GM19351 (cell line): ENCODE measurements around the gene NDUFAF8.

ENCODE experiments used
- ATAC-seq: cut with Tn5 transposase; IDR thresholded peaks from one replicate; pipeline ENCODE4 v1.9.1; 2021; ENCODE audit warnings: mild to moderate bottlenecking, moderate library complexity; ENCODE audit not compliant: unreplicated experiment

Gene NDUFAF8

GRCh38 chr17:81250286-81251093, 11.4 kb downstream of the NDUFAF8 start:
- ATAC-seq, result no peak

GRCh38 chr17:81251094-81251708, 12.1 kb downstream of the NDUFAF8 start:
- ATAC-seq, result no peak

GRCh38 chr17:81251709-81252301, 12.7 kb downstream of the NDUFAF8 start:
- no peak for ATAC-seq

GRCh38 chr17:81252326-81252986, 13.3 kb downstream of the NDUFAF8 start:
- ATAC-seq, result no peak

- no peak for ATAC-seq
Observed at GRCh38 chr17:81252987-81253329, 13.8 kb downstream of the NDUFAF8 start.

GRCh38 chr17:81253358-81254131, 14.4 kb downstream of the NDUFAF8 start:
- ATAC-seq, result no peak

GRCh38 chr17:81254955-81255717, 16.0 kb downstream of the NDUFAF8 start:
- ATAC-seq, result no peak

GRCh38 chr17:81256616-81257015, 17.5 kb downstream of the NDUFAF8 start:
- no peak for ATAC-seq

GRCh38 chr17:81257533-81257932, 18.4 kb downstream of the NDUFAF8 start:
- no peak for ATAC-seq

GRCh38 chr17:81258292-81258691, 19.2 kb downstream of the NDUFAF8 start:
- no peak for ATAC-seq

GRCh38 chr17:81259058-81259605, 20.0 kb downstream of the NDUFAF8 start:
- ATAC-seq, result no peak

GRCh38 chr17:81260171-81260570, 21.1 kb downstream of the NDUFAF8 start:
- no peak for ATAC-seq

- ATAC-seq, result no peak
Observed at GRCh38 chr17:81260641-81261040, 21.5 kb downstream of the NDUFAF8 start.

- ATAC-seq, result no peak
Observed at GRCh38 chr17:81261096-81261495, 22.0 kb downstream of the NDUFAF8 start.

GRCh38 chr17:81261582-81262336, 22.6 kb downstream of the NDUFAF8 start:
- no peak for ATAC-seq

GRCh38 chr17:81263371-81264181, 24.5 kb downstream of the NDUFAF8 start:
- ATAC-seq, result no peak

GRCh38 chr17:81264640-81265039, 25.5 kb downstream of the NDUFAF8 start:
- ATAC-seq, result no peak

- no peak for ATAC-seq
Observed at GRCh38 chr17:81265576-81265975, 26.5 kb downstream of the NDUFAF8 start.
